ENCODE results near the gene PIK3CB. TPM values are rescaled to one million over a fixed set of nuclear protein-coding genes. Genes with fewer than 3 reads are reported as not detected.

The PIK3CB gene
- total and polyA plus RNA-seq, 10 of the 15 experiments (the other 5 are each of a cell fraction or from before 2014, with no cell fraction given): 5.0 to 18.4 (median 10.4) TPM

DNA sequence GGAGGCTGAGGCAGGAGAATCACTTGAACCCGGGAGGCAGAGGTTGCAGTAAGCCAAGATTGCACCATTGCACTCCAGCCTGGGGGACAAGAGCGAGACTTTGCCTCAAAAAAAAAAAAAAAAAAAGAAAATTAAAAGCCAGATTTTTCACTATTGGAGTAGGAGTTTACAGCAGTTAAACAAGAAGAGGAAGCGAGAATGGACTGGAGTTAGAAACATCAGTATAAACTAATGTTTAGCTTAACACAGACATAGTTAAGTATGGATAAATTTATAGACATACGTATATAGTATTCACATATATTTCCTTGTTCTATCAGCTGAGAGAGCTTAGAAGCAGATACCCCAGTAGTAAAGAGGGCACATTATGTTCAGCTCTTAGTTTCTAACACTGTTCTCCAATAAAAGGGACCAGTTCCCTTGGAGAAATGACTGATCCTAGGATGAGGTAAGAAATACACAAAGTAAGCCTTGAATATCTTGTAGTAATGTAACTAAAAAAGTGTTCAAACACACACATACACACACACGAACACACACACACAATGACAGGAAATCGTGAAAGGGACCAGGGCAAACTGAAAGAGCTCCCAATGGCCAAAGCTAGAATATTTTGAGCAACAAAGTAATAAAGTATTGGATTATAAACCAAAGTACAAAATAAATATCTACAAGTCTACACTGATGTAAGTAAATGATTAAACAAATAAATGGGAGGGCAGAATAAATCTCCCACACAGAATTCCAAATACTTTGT lies 25.1 kb downstream of the PIK3CB start:
- SMC1A ChIA-PET (ENCODE audit: uncharacterized antibody, unreplicated experiment): interaction anchor here (1.3 kb wide), 1 partner anchor 9 kb away, joined by 5 read pairs; no protein-coding TSS in a partner anchor
- DNase-seq (ENCODE audit: low read depth, low spot score) (no peak), ATAC-seq (peak; percentile 46), FAIRE-seq (no peak)
- Histone ChIP-seq H3K4me1 (ENCODE audit: control insufficient read depth, insufficient read depth, low read length) (0 out of 2 replicates have a peak, but pooled peaks cover 3% of the 10 kb centered on the region), H3K27ac (ENCODE audit: control insufficient read depth, insufficient read depth) (0 out of 2 replicates have a peak overlapping the region, but pooled peaks have one; percentile 24), H3K9me3 (replicated peaks; ENCODE audit: control insufficient read depth, insufficient read depth, low read length) (no peaks in the 10 kb centered on the region), H2AFZ (ENCODE audit: control insufficient read depth, low read depth, low read length) (no peak overlapping the region), H3K4me2 (ENCODE audit: control insufficient read depth, insufficient read depth) (no peak overlapping the region), H3K79me2 (ENCODE audit: control insufficient read depth, insufficient read depth, low read length) (peaks cover 14% of the 10 kb centered on the region), H3K4me3 (no peak overlapping the region), H3K36me3 (ENCODE audit: control insufficient read depth in 2 of 2, insufficient read depth in 2 of 2, low read length in 1 of 2) (no peaks in the 10 kb centered on the region; a peak in 1 of 4 replicates), H4K20me1 (ENCODE audit: control insufficient read depth, insufficient read depth) (no peaks in the 10 kb centered on the region), H3K27me3 (replicated peaks in 1 of 2; ENCODE audit: control insufficient read depth in 2 of 2, insufficient read depth in 2 of 2, low read length in 1 of 2) (no peaks in the 10 kb centered on the region), H3K9ac (ENCODE audit: control insufficient read depth, insufficient read depth, low read length) (no peak overlapping the region)
- CTCF ChIA-PET: interaction anchor here (0.7 to 1.3 kb wide), 3 partner anchors 15 to 215 kb away, joined by 3 to 8 read pairs (median 3); no protein-coding TSS in a partner anchor
- intact Hi-C loops (cut with micrococcal nuclease; ENCODE audit: unreplicated experiment): no loop called here
- TF ChIP-seq SPI1 (IDR thresholded peaks at IDR 0.05; ENCODE audit: borderline replicate concordance, insufficient read depth, low read depth, low read length) (peak; percentile 52; the same call in 1 of the 2 replicates), STAT3 (IDR thresholded peaks at IDR 0.05; ENCODE audit: low read depth, low read length) (no peak)
- POLR2A ChIA-PET: interaction anchor here (0.7 kb wide), 1 partner anchor 392 kb away, joined by 7 read pairs; no protein-coding TSS in a partner anchor
- no TSS peak for BruUV-seq (replicated peaks)
- 85% methylated on average over 5 of the region's 6 CpGs for WGBS (ENCODE audit: insufficient coverage, insufficient replicate concordance, low lambda C conversion rate, missing lambda C conversion rate)
- in situ Hi-C loops (cut with MboI): no loop called here
- RAD21 ChIA-PET (ENCODE audit: unreplicated experiment): interaction anchor here (0.7 to 1.0 kb wide), 4 partner anchors 8 to 215 kb away, joined by 3 to 5 read pairs (median 3); no protein-coding TSS in a partner anchor

DNA sequence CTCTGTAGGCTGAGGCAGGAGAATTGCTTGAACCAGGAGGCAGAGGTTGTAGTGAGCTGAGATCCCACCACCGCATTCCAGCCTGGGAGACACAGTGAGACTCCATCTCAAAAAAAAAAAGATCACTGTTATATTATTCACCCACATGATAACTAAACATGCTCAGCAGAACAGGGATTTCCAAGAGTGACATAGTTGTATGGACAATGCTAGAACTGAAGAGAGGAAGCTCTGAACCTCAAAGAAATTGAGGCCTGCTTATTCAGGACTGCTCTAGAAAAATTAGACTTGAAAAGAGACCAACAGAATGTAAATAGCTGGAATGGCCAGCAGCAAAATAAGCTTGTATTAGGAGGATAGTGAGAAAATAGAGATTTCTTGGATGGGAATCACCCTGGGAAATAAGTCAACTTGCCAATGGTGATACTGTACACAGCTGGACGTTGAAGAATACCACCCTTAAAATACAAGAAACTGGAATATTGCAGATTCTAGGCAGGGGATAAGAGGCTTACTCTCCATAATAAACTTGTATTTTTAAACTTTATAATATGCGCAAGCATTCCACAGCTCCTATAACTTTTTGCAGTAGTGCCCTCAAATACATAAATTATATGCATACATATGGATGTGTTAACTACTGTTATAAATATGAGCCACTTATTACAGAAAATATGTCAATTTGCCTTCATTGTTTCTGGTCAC lies 28.2 kb downstream of the PIK3CB start:
- Histone ChIP-seq H3K4me1 (ENCODE audit: control insufficient read depth, insufficient read depth, low read length) (peaks cover 7% of the 10 kb centered on the region; the same call in 1 of the 2 replicates), H3K4me2 (ENCODE audit: control insufficient read depth, insufficient read depth) (no peak overlapping the region), H2AFZ (ENCODE audit: control insufficient read depth, low read depth, low read length) (no peak overlapping the region), H3K4me3 (no peak overlapping the region), H4K20me1 (ENCODE audit: control insufficient read depth, insufficient read depth) (0 out of 2 replicates have a peak, but pooled peaks cover 2% of the 10 kb centered on the region), H3K27me3 (replicated peaks in 1 of 2; ENCODE audit: control insufficient read depth in 2 of 2, insufficient read depth in 2 of 2, low read length in 1 of 2) (no peaks in the 10 kb centered on the region), H3K27ac (ENCODE audit: control insufficient read depth, insufficient read depth) (no peak overlapping the region), H3K79me2 (ENCODE audit: control insufficient read depth, insufficient read depth, low read length) (peaks cover 11% of the 10 kb centered on the region), H3K9me3 (replicated peaks; ENCODE audit: control insufficient read depth, insufficient read depth, low read length) (no peaks in the 10 kb centered on the region), H3K9ac (ENCODE audit: control insufficient read depth, insufficient read depth, low read length) (no peak overlapping the region), H3K36me3 (ENCODE audit: control insufficient read depth in 2 of 2, insufficient read depth in 2 of 2, low read length in 1 of 2) (no peaks in the 10 kb centered on the region; a peak in 1 of 4 replicates)
- DNase-seq (ENCODE audit: low read depth, low spot score) (no peak), FAIRE-seq (peak; percentile 7), ATAC-seq (no peak)
- BruUV-seq (replicated peaks): no TSS peak
- ChIA-PET POLR2A (no interaction called here), RAD21 (ENCODE audit: unreplicated experiment) (interaction anchor here (1.1 kb wide), 1 partner anchor 9 kb away, joined by 3 read pairs; no protein-coding TSS in a partner anchor), SMC1A (ENCODE audit: uncharacterized antibody, unreplicated experiment) (interaction anchor here (1.4 to 1.8 kb wide), 4 partner anchors 9 to 15 kb away, joined by 3 to 7 read pairs (median 4); no protein-coding TSS in a partner anchor), CTCF (interaction anchor here (0.6 to 1.8 kb wide), 3 partner anchors 11 to 112 kb away, joined by 3 to 5 read pairs (median 4); no protein-coding TSS in a partner anchor)
- WGBS (ENCODE audit: insufficient coverage, insufficient replicate concordance, low lambda C conversion rate, missing lambda C conversion rate): 83% methylated on average over 3 of the region's 3 CpGs
- in situ Hi-C loops (cut with MboI): no loop called here
- intact Hi-C loops (cut with micrococcal nuclease; ENCODE audit: unreplicated experiment): no loop called here
- no peak for TF ChIP-seq CREB1 (IDR thresholded peaks at IDR 0.05; ENCODE audit: low read depth)
- TF ChIP-seq RFX5 (IDR thresholded peaks at IDR 0.05; ENCODE audit: low read depth, low read length): no peak
- no peak for TF ChIP-seq ATF7 (IDR thresholded peaks at IDR 0.05; ENCODE audit: low read depth)
- TF ChIP-seq HDGF (IDR thresholded peaks at IDR 0.05): no peak
- no peak for TF ChIP-seq TCF12 (IDR thresholded peaks at IDR 0.05; ENCODE audit: low read depth, low read length)
- TF ChIP-seq GATAD2B (conservative IDR thresholded peaks at IDR 0.05; ENCODE audit: low read depth): no peak
- TF ChIP-seq POLR2AphosphoS2 (IDR thresholded peaks at IDR 0.05; ENCODE audit: low read depth, low read length): no peak
- no peak for TF ChIP-seq IRF4 (IDR thresholded peaks at IDR 0.05; ENCODE audit: low read depth, low read length)
- no peak for TF ChIP-seq YY1 (IDR thresholded peaks at IDR 0.05; ENCODE audit: low read depth, low read length)
- TF ChIP-seq MTA2 (IDR thresholded peaks at IDR 0.05; ENCODE audit: low read depth): no peak
- TF ChIP-seq, protein P1, sequence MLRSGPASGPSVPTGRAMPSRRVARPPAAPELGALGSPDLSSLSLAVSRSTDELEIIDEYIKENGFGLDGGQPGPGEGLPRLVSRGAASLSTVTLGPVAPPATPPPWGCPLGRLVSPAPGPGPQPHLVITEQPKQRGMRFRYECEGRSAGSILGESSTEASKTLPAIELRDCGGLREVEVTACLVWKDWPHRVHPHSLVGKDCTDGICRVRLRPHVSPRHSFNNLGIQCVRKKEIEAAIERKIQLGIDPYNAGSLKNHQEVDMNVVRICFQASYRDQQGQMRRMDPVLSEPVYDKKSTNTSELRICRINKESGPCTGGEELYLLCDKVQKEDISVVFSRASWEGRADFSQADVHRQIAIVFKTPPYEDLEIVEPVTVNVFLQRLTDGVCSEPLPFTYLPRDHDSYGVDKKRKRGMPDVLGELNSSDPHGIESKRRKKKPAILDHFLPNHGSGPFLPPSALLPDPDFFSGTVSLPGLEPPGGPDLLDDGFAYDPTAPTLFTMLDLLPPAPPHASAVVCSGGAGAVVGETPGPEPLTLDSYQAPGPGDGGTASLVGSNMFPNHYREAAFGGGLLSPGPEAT (IDR thresholded peaks at IDR 0.05; ENCODE audit: low read depth): no peak
